ENCODE measurements around the gene THBS1. TPM values are rescaled to one million over a fixed set of nuclear protein-coding genes. Genes with fewer than 3 reads are reported as not detected.

The THBS1 gene
- total and polyA plus RNA-seq, 2 donors (not counting 1 experiment from before 2014, with no cell fraction given) = 0.63 to 4.3 TPM

- ATAC-seq (ENCODE audit: low read depth) (no peak), DNase-seq (no peak)
- Mint-ChIP-seq H3K27me3 (peaks cover 15% of the 10 kb centered on the region), H3K9me3 (ENCODE audit: insufficient read depth) (no peaks in the 10 kb centered on the region), H3K4me3 (no peak overlapping the region), H3K27ac (no peak overlapping the region), H3K4me1 (no peaks in the 10 kb centered on the region)
- H3K36me3 ChIP-seq (replicated peaks in 1 of 2; ENCODE audit: control extremely low read depth in 1 of 2, control insufficient read depth in 1 of 2, extremely low read depth in 1 of 2, insufficient read depth in 2 of 2, low read length in 1 of 2) = no peaks in the 10 kb centered on the region
- TF ChIP-seq, protein P1, sequence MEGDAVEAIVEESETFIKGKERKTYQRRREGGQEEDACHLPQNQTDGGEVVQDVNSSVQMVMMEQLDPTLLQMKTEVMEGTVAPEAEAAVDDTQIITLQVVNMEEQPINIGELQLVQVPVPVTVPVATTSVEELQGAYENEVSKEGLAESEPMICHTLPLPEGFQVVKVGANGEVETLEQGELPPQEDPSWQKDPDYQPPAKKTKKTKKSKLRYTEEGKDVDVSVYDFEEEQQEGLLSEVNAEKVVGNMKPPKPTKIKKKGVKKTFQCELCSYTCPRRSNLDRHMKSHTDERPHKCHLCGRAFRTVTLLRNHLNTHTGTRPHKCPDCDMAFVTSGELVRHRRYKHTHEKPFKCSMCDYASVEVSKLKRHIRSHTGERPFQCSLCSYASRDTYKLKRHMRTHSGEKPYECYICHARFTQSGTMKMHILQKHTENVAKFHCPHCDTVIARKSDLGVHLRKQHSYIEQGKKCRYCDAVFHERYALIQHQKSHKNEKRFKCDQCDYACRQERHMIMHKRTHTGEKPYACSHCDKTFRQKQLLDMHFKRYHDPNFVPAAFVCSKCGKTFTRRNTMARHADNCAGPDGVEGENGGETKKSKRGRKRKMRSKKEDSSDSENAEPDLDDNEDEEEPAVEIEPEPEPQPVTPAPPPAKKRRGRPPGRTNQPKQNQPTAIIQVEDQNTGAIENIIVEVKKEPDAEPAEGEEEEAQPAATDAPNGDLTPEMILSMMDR (IDR thresholded peaks at IDR 0.05) = no peak
- TF ChIP-seq EZH2 (IDR thresholded peaks at IDR 0.05; ENCODE audit: borderline replicate concordance, insufficient read depth, low read depth, low read length, poor library complexity, severe bottlenecking) = no peak
- no peaks in the 10 kb centered on the region for H3K4me1 ChIP-seq (ENCODE audit: control insufficient read depth in 2 of 2, insufficient read depth in 2 of 2, low read length in 2 of 2)
- no CpG with 5 or more reads among the region's 2 CpGs for WGBS (ENCODE audit: insufficient coverage)
- H3K79me2 ChIP-seq (ENCODE audit: control insufficient read depth, insufficient read depth, low read length) = no peaks in the 10 kb centered on the region
- H3K4me2 ChIP-seq (replicated peaks; ENCODE audit: low read depth, low read length, poor library complexity, severe bottlenecking) = no peak overlapping the region
- no peaks in the 10 kb centered on the region for H4K20me1 ChIP-seq (ENCODE audit: control insufficient read depth, insufficient read depth, low read length, poor library complexity, severe bottlenecking)
- ChIA-PET POLR2A (no interaction called here), CTCF (no interaction called here)
- no peak overlapping the region for H3K27ac ChIP-seq (ENCODE audit: low read length in 2 of 2)
- H3K4me3 ChIP-seq (ENCODE audit: control extremely low read depth in 1 of 5, extremely low read depth in 1 of 5, insufficient read depth in 1 of 5, low read depth in 2 of 5, low read length in 4 of 5) = no peak overlapping the region
- no peak overlapping the region for H3K9ac ChIP-seq (ENCODE audit: low read length)
- intact Hi-C loops (cut with micrococcal nuclease) = no loop called here
- no peak overlapping the region for H2AFZ ChIP-seq (ENCODE audit: insufficient read depth, low read depth, low read length, poor library complexity, severe bottlenecking)
- no peaks in the 10 kb centered on the region for H3K27me3 ChIP-seq (replicated peaks in 1 of 4; ENCODE audit: control extremely low read depth in 1 of 4, control insufficient read depth in 3 of 4, insufficient read depth in 4 of 4, low read length in 3 of 4)
- no peaks in the 10 kb centered on the region for H3K9me3 ChIP-seq (ENCODE audit: control extremely low read depth in 1 of 3, control insufficient read depth in 2 of 3, insufficient read depth in 1 of 3, low read length in 2 of 3)
These were observed 16.5 kb downstream of the THBS1 start for GRCh38 chr15:39597336-39597735.

- intact Hi-C loops (cut with micrococcal nuclease) = no loop called here
- no peak for ATAC-seq (ENCODE audit: low read depth)
- TF ChIP-seq, protein P1 (IDR thresholded peaks at IDR 0.05) = no peak
- no peak for TF ChIP-seq EZH2 (IDR thresholded peaks at IDR 0.05; ENCODE audit: borderline replicate concordance, insufficient read depth, low read depth, low read length, poor library complexity, severe bottlenecking)
These were observed 16.9 kb downstream of the THBS1 start for GRCh38 chr15:39597751-39598185.

More at GRCh38 chr15:39597751-39598185, 16.9 kb downstream of the THBS1 start:
- Mint-ChIP-seq H3K4me1 (no peaks in the 10 kb centered on the region), H3K9me3 (ENCODE audit: insufficient read depth) (no peaks in the 10 kb centered on the region), H3K4me3 (no peak overlapping the region), H3K27me3 (peaks cover 15% of the 10 kb centered on the region), H3K27ac (no peak overlapping the region)
- no peak overlapping the region for H2AFZ ChIP-seq (ENCODE audit: insufficient read depth, low read depth, low read length, poor library complexity, severe bottlenecking)
- H4K20me1 ChIP-seq (ENCODE audit: control insufficient read depth, insufficient read depth, low read length, poor library complexity, severe bottlenecking) = no peaks in the 10 kb centered on the region
- no peak overlapping the region for H3K4me3 ChIP-seq (ENCODE audit: control extremely low read depth in 1 of 5, extremely low read depth in 1 of 5, insufficient read depth in 1 of 5, low read depth in 2 of 5, low read length in 4 of 5)
- no peak overlapping the region for H3K4me2 ChIP-seq (replicated peaks; ENCODE audit: low read depth, low read length, poor library complexity, severe bottlenecking)
- ChIA-PET CTCF (no interaction called here), POLR2A (no interaction called here)
- H3K36me3 ChIP-seq (replicated peaks in 1 of 2; ENCODE audit: control extremely low read depth in 1 of 2, control insufficient read depth in 1 of 2, extremely low read depth in 1 of 2, insufficient read depth in 2 of 2, low read length in 1 of 2) = no peaks in the 10 kb centered on the region
- H3K27ac ChIP-seq (ENCODE audit: low read length in 2 of 2) = no peak overlapping the region
- no peaks in the 10 kb centered on the region for H3K79me2 ChIP-seq (ENCODE audit: control insufficient read depth, insufficient read depth, low read length)
- DNase-seq = no peak
- no peak overlapping the region for H3K9ac ChIP-seq (ENCODE audit: low read length)
- H3K4me1 ChIP-seq (ENCODE audit: control insufficient read depth in 2 of 2, insufficient read depth in 2 of 2, low read length in 2 of 2) = no peaks in the 10 kb centered on the region
- no peaks in the 10 kb centered on the region for H3K27me3 ChIP-seq (replicated peaks in 1 of 4; ENCODE audit: control extremely low read depth in 1 of 4, control insufficient read depth in 3 of 4, insufficient read depth in 4 of 4, low read length in 3 of 4)
- WGBS (ENCODE audit: insufficient coverage) = 95% methylated on average over 4 of the region's 6 CpGs
- no peaks in the 10 kb centered on the region for H3K9me3 ChIP-seq (ENCODE audit: control extremely low read depth in 1 of 3, control insufficient read depth in 2 of 3, insufficient read depth in 1 of 3, low read length in 2 of 3)
